Astrocyte (in vitro differentiated cells and primary cell): ENCODE results near the gene RAB4A. TPM values are rescaled to one million over a fixed set of nuclear protein-coding genes. Genes with fewer than 3 reads are reported as not detected.

Experiments
- DNase-seq: peaks from one replicate; pipeline ENCODE4 v3.0.0-alpha.2; 2010; ENCODE audit warnings: low read depth
- FAIRE-seq: peaks from 2 replicates; lab custom pipeline; 2011; peaks lifted over from hg19 to GRCh38; lab: Jason Lieb, UNC
- H2AFZ ChIP-seq: 2 replicates; pipeline ENCODE4 v1.6.0; 2012; ENCODE audit warnings: low read depth, low read length, inconsistent platforms
- H3K27ac ChIP-seq: 2 replicates; pipeline ENCODE4 v1.5.1; 2011; ENCODE audit warnings: low read depth, low read length, inconsistent platforms
- H3K27me3 ChIP-seq: 2 replicates; pipeline ENCODE4 v1.6.0; 2011; ENCODE audit warnings: low read length, inconsistent platforms; ENCODE audit not compliant: insufficient read depth
- H3K36me3 ChIP-seq: 2 replicates; pipeline ENCODE4 v1.5.1; 2011; ENCODE audit warnings: low read length, inconsistent platforms; ENCODE audit not compliant: insufficient read depth
- H3K4me1 ChIP-seq: 2 replicates; pipeline ENCODE4 v1.5.1; 2011; ENCODE audit warnings: low read length, inconsistent platforms; ENCODE audit not compliant: insufficient read depth
- H3K4me2 ChIP-seq: 2 replicates; pipeline ENCODE4 v1.6.0; 2012; ENCODE audit warnings: low read length, inconsistent platforms
- H3K4me3 ChIP-seq: 2 replicates; pipeline ENCODE4 v1.5.1; 2011; ENCODE audit warnings: low read depth, mild to moderate bottlenecking, low read length, inconsistent platforms; ENCODE audit not compliant: insufficient read depth
- H3K79me2 ChIP-seq: 2 replicates; pipeline ENCODE4 v1.6.0; 2012; ENCODE audit warnings: mild to moderate bottlenecking, low read length, inconsistent platforms; ENCODE audit not compliant: insufficient read depth
- H3K9ac ChIP-seq: 2 replicates; pipeline ENCODE4 v1.6.0; 2012; ENCODE audit warnings: mild to moderate bottlenecking, low read length, inconsistent platforms
- H3K9me3 ChIP-seq: 2 replicates; pipeline ENCODE4 v1.5.1; 2012; ENCODE audit warnings: low read depth, mild to moderate bottlenecking, low read length, inconsistent platforms; ENCODE audit not compliant: insufficient read depth
- H4K20me1 ChIP-seq: 2 replicates; pipeline ENCODE4 v1.6.0; 2012; ENCODE audit warnings: low read length, inconsistent platforms; ENCODE audit not compliant: insufficient read depth
- H3K27ac Mint-ChIP-seq: one replicate; pipeline ENCODE4 v1.8.0; 2021; ENCODE audit warnings: mild to moderate bottlenecking, mixed read lengths; ENCODE audit not compliant: unreplicated experiment
- H3K27me3 Mint-ChIP-seq: one replicate; pipeline ENCODE4 v1.8.0; 2021; ENCODE audit warnings: low read depth, mixed read lengths; ENCODE audit not compliant: unreplicated experiment
- H3K36me3 Mint-ChIP-seq: one replicate; pipeline ENCODE4 v1.8.0; 2021; ENCODE audit warnings: low read depth, mixed read lengths; ENCODE audit not compliant: unreplicated experiment
- H3K4me1 Mint-ChIP-seq: one replicate; pipeline ENCODE4 v1.8.0; 2021; ENCODE audit warnings: low read depth, mixed read lengths; ENCODE audit not compliant: unreplicated experiment
- H3K4me3 Mint-ChIP-seq: one replicate; pipeline ENCODE4 v1.8.0; 2021; ENCODE audit warnings: mild to moderate bottlenecking, moderate library complexity, mixed read lengths; ENCODE audit not compliant: unreplicated experiment
- H3K9me3 Mint-ChIP-seq: one replicate; pipeline ENCODE4 v1.8.0; 2021; ENCODE audit warnings: mild to moderate bottlenecking, mixed read lengths; ENCODE audit not compliant: unreplicated experiment
- CTCF ChIP-seq: IDR thresholded peaks from 2 replicates; pipeline ENCODE4 v1.5.1; 2011; ENCODE audit warnings: low read depth, mild to moderate bottlenecking, inconsistent platforms, low read length, moderate library complexity; ENCODE audit not compliant: insufficient read depth
- EZH2 ChIP-seq: IDR thresholded peaks from 2 replicates; pipeline ENCODE4 v1.6.1; 2012; ENCODE audit warnings: mild to moderate bottlenecking, low read length, inconsistent platforms; ENCODE audit not compliant: insufficient read depth
- total RNA-seq: library from RNA; stranded (reverse); gene quantifications from 2 replicates; pipeline ENCODE4 v1.2.1, GENCODE V29; 2021

Gene RAB4A
- total RNA-seq, 1 donor from 2014 or later = 58.6 TPM

GRCh38 chr1:229226796-229227195 lies 44.1 kb upstream of the RAB4A start:
- Histone ChIP-seq H3K27me3 (peaks cover 18% of the 10 kb centered on the region), H3K4me1 (peaks cover 20% of the 10 kb centered on the region), H3K79me2 (no peaks in the 10 kb centered on the region), H3K9ac (no peak overlapping the region), H3K36me3 (no peaks in the 10 kb centered on the region), H2AFZ (no peak overlapping the region), H4K20me1 (no peaks in the 10 kb centered on the region), H3K4me2 (no peak overlapping the region), H3K4me3 (no peak overlapping the region), H3K9me3 (no peaks in the 10 kb centered on the region), H3K27ac (no peak overlapping the region)
- no peak overlapping the region for H3K4me3 Mint-ChIP-seq
- FAIRE-seq = no peak
- DNase-seq = no peak
- peaks cover 49% of the 10 kb centered on the region for H3K4me1 Mint-ChIP-seq
- no peak for TF ChIP-seq CTCF
- no peak for TF ChIP-seq EZH2
- H3K27me3 Mint-ChIP-seq = peaks cover 12% of the 10 kb centered on the region
- H3K9me3 Mint-ChIP-seq = no peaks in the 10 kb centered on the region
- H3K36me3 Mint-ChIP-seq = no peaks in the 10 kb centered on the region
- H3K27ac Mint-ChIP-seq = no peak overlapping the region

GRCh38 chr1:229227298-229227919 lies 43.5 kb upstream of the RAB4A start:
- Mint-ChIP-seq H3K36me3 (no peaks in the 10 kb centered on the region), H3K27ac (no peak overlapping the region)

More at GRCh38 chr1:229227298-229227919, 43.5 kb upstream of the RAB4A start:
- DNase-seq (no peak), FAIRE-seq (no peak)
- Mint-ChIP-seq H3K4me1 (peaks cover 49% of the 10 kb centered on the region), H3K4me3 (no peak overlapping the region), H3K9me3 (no peaks in the 10 kb centered on the region), H3K27me3 (peaks cover 12% of the 10 kb centered on the region)
- Histone ChIP-seq H3K27me3 (peaks cover 18% of the 10 kb centered on the region), H3K36me3 (no peaks in the 10 kb centered on the region), H3K79me2 (no peaks in the 10 kb centered on the region), H4K20me1 (no peaks in the 10 kb centered on the region), H3K9ac (no peak overlapping the region), H3K9me3 (no peaks in the 10 kb centered on the region), H2AFZ (no peak overlapping the region), H3K27ac (no peak overlapping the region), H3K4me1 (peaks cover 21% of the 10 kb centered on the region), H3K4me2 (no peak overlapping the region), H3K4me3 (no peak overlapping the region)
- peak; percentile 79 for TF ChIP-seq CTCF
- TF ChIP-seq EZH2 = no peak
